GM12875 (cell line): ENCODE data around the gene FBLN2.

Experiments used
- H3K4me3 ChIP-seq: one replicate; pipeline ENCODE4 v1.5.1; 2011; ENCODE audit warnings: low read depth, low read length, control low read depth
- CTCF ChIP-seq: IDR thresholded peaks from 2 replicates; pipeline ENCODE4 v1.5.1; 2011; ENCODE audit warnings: low read depth, mild to moderate bottlenecking, control low read depth, inconsistent platforms, low read length, moderate library complexity, borderline replicate concordance; ENCODE audit not compliant: insufficient read depth

Gene FBLN2

GRCh38 chr3:13539671-13540070, 9.3 kb upstream of the FBLN2 start:
- no peak overlapping the region for H3K4me3 ChIP-seq
- TF ChIP-seq CTCF: no peak

GRCh38 chr3:13540297-13540995, 8.5 kb upstream of the FBLN2 start:
- TF ChIP-seq CTCF: no peak
- H3K4me3 ChIP-seq: no peak overlapping the region

- TF ChIP-seq CTCF: no peak
- no peak overlapping the region for H3K4me3 ChIP-seq
Measured at GRCh38 chr3:13541691-13542090, 7.2 kb upstream of the FBLN2 start.

- no peak overlapping the region for H3K4me3 ChIP-seq
- TF ChIP-seq CTCF: no peak
Measured at GRCh38 chr3:13542142-13542541, 6.8 kb upstream of the FBLN2 start.

GRCh38 chr3:13543253-13543652, 5.7 kb upstream of the FBLN2 start:
- H3K4me3 ChIP-seq: no peak overlapping the region
- TF ChIP-seq CTCF: no peak

- H3K4me3 ChIP-seq: no peak overlapping the region
- no peak for TF ChIP-seq CTCF
Measured at GRCh38 chr3:13544293-13544831, 4.6 kb upstream of the FBLN2 start.

- no peak overlapping the region for H3K4me3 ChIP-seq
Measured at GRCh38 chr3:13544951-13545651, 3.8 kb upstream of the FBLN2 start.

More at GRCh38 chr3:13544951-13545651, 3.8 kb upstream of the FBLN2 start:
- no peak for TF ChIP-seq CTCF
